ENCODE measurements around the gene JUN.

JUN gene

GRCh38 chr1:58794585-58794984 lies 10.7 kb upstream of the JUN start:
- POLR2A ChIA-PET = no interaction called here
- TF ChIP-seq FOXM1 (IDR thresholded peaks at IDR 0.05; ENCODE audit: borderline replicate concordance) (no peak), SP1 (IDR thresholded peaks at IDR 0.05) (no peak), FOXA1 (IDR thresholded peaks at IDR 0.05) (no peak), TARDBP (IDR thresholded peaks at IDR 0.05) (no peak), ELF4 (IDR thresholded peaks at IDR 0.05) (no peak), FOXK2 (IDR thresholded peaks at IDR 0.05) (no peak), ARNT (IDR thresholded peaks at IDR 0.05) (no peak), SUZ12 (IDR thresholded peaks at IDR 0.05) (no peak), HDGF (IDR thresholded peaks at IDR 0.05; ENCODE audit: borderline replicate concordance) (no peak), PKNOX1 (IDR thresholded peaks at IDR 0.05) (no peak), BHLHE40 (IDR thresholded peaks at IDR 0.05; ENCODE audit: borderline replicate concordance) (no peak), LEF1 (IDR thresholded peaks at IDR 0.05; ENCODE audit: borderline replicate concordance) (no peak), NFRKB (IDR thresholded peaks at IDR 0.05) (no peak), CTBP1 (IDR thresholded peaks at IDR 0.05; ENCODE audit: borderline replicate concordance) (no peak)
- CTCF ChIA-PET = interaction anchor here (0.8 kb wide), 1 partner anchor 54 kb away, joined by 3 read pairs; no protein-coding TSS in a partner anchor
- no peak for DNase-seq (ENCODE audit: extremely low spot score)

- POLR2A ChIA-PET = no interaction called here
- DNase-seq (ENCODE audit: extremely low spot score) = no peak
- CTCF ChIA-PET = no interaction called here
- TF ChIP-seq SP1 (IDR thresholded peaks at IDR 0.05) (no peak), FOXK2 (IDR thresholded peaks at IDR 0.05) (no peak), CTBP1 (IDR thresholded peaks at IDR 0.05; ENCODE audit: borderline replicate concordance) (no peak), LEF1 (IDR thresholded peaks at IDR 0.05; ENCODE audit: borderline replicate concordance) (no peak), TARDBP (IDR thresholded peaks at IDR 0.05) (no peak), L3MBTL2 (conservative IDR thresholded peaks at IDR 0.05) (no peak), HDGF (IDR thresholded peaks at IDR 0.05; ENCODE audit: borderline replicate concordance) (no peak), PKNOX1 (IDR thresholded peaks at IDR 0.05) (no peak), ZNF384 (IDR thresholded peaks at IDR 0.05) (no peak), FOXM1 (IDR thresholded peaks at IDR 0.05; ENCODE audit: borderline replicate concordance) (no peak), NFRKB (IDR thresholded peaks at IDR 0.05) (no peak), FOXA1 (IDR thresholded peaks at IDR 0.05) (no peak)
These were observed 9.0 kb upstream of the JUN start for GRCh38 chr1:58792846-58793245.

DNA sequence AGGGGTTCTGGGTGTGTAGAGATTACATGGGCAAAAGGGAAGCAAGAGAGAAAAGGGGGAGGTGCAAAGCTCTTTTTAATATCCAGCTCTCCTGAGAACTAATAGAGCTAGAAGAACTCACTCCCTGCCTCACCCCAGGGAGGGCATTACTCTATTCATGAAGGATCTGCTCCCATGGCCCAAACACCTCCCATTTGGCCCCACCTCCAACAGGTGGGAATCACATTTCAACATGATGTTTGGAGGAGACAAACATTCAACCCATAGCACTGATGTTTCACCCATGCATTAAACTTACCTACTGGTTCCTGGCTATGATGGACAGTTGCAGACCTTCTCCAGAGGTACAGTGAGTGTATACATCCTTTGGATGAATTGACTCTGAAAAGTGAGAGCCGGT lies 7.3 kb upstream of the JUN start:
- CTCF ChIA-PET = no interaction called here
- TF ChIP-seq ELF4 (IDR thresholded peaks at IDR 0.05) (no peak), NFRKB (IDR thresholded peaks at IDR 0.05) (no peak), FOXA1 (IDR thresholded peaks at IDR 0.05) (no peak), HDGF (IDR thresholded peaks at IDR 0.05; ENCODE audit: borderline replicate concordance) (no peak), FOXK2 (IDR thresholded peaks at IDR 0.05) (no peak), CTBP1 (IDR thresholded peaks at IDR 0.05; ENCODE audit: borderline replicate concordance) (no peak), FOXM1 (IDR thresholded peaks at IDR 0.05; ENCODE audit: borderline replicate concordance) (no peak), BHLHE40 (IDR thresholded peaks at IDR 0.05; ENCODE audit: borderline replicate concordance) (no peak), SP1 (IDR thresholded peaks at IDR 0.05) (no peak), LEF1 (IDR thresholded peaks at IDR 0.05; ENCODE audit: borderline replicate concordance) (no peak), ZNF384 (IDR thresholded peaks at IDR 0.05) (no peak), PKNOX1 (IDR thresholded peaks at IDR 0.05) (no peak), ARNT (IDR thresholded peaks at IDR 0.05) (no peak), TARDBP (IDR thresholded peaks at IDR 0.05) (no peak), L3MBTL2 (conservative IDR thresholded peaks at IDR 0.05) (no peak), SUZ12 (IDR thresholded peaks at IDR 0.05) (no peak)
- no peak for DNase-seq (ENCODE audit: extremely low spot score)
- POLR2A ChIA-PET = no interaction called here

GRCh38 chr1:58789996-58790660 lies 6.3 kb upstream of the JUN start:
- ChIA-PET CTCF (no interaction called here), POLR2A (interaction anchor here (1.5 to 1.6 kb wide), 2 partner anchors 9 to 223 kb away, joined by 3 to 4 read pairs; no protein-coding TSS in a partner anchor)
- no peak for DNase-seq (ENCODE audit: extremely low spot score)
- no peak for TF ChIP-seq FOXK2 (IDR thresholded peaks at IDR 0.05)
- TF ChIP-seq SUZ12 (IDR thresholded peaks at IDR 0.05) = no peak
- no peak for TF ChIP-seq ARNT (IDR thresholded peaks at IDR 0.05)
- no peak for TF ChIP-seq FOXM1 (IDR thresholded peaks at IDR 0.05; ENCODE audit: borderline replicate concordance)
- no peak for TF ChIP-seq L3MBTL2 (conservative IDR thresholded peaks at IDR 0.05)
- TF ChIP-seq ELF4 (IDR thresholded peaks at IDR 0.05) = no peak
- TF ChIP-seq NFRKB (IDR thresholded peaks at IDR 0.05) = no peak
- no peak for TF ChIP-seq HDGF (IDR thresholded peaks at IDR 0.05; ENCODE audit: borderline replicate concordance)
- no peak for TF ChIP-seq FOXA1 (IDR thresholded peaks at IDR 0.05)
- TF ChIP-seq CTBP1 (IDR thresholded peaks at IDR 0.05; ENCODE audit: borderline replicate concordance) = no peak
- no peak for TF ChIP-seq ZNF384 (IDR thresholded peaks at IDR 0.05)
- no peak for TF ChIP-seq PKNOX1 (IDR thresholded peaks at IDR 0.05)

- ChIA-PET CTCF (no interaction called here), POLR2A (interaction anchor here (0.5 to 1.6 kb wide), 3 partner anchors 8 to 461 kb away, joined by 3 to 4 read pairs (median 3); no protein-coding TSS in a partner anchor)
- DNase-seq (ENCODE audit: extremely low spot score) = no peak
- TF ChIP-seq CTBP1 (IDR thresholded peaks at IDR 0.05; ENCODE audit: borderline replicate concordance) (no peak), ZNF384 (IDR thresholded peaks at IDR 0.05) (no peak), HDGF (IDR thresholded peaks at IDR 0.05; ENCODE audit: borderline replicate concordance) (no peak), FOXK2 (IDR thresholded peaks at IDR 0.05) (no peak)
These were observed 5.5 kb upstream of the JUN start for GRCh38 chr1:58789322-58789856.

Measured in HEK293T (cell line).